Endothelial cell of umbilical vein (primary cell): ENCODE measurements around the gene EFCC1. TPM values are rescaled to one million over a fixed set of nuclear protein-coding genes. Genes with fewer than 3 reads are reported as not detected.

Source experiments
- BruUV-seq: library from RNA; stranded (reverse); fragments of 400-500 nt; replicated peaks from 2 replicates; lab custom pipeline; 2021; lab: Mats Ljungman, UMichigan
- CTCF ChIA-PET: fragments of 300-600, 350-600 bp; sonication (Branson Sonifier 250); formaldehyde crosslinking; loops from one replicate; lab custom pipeline; 2021; ENCODE audit warnings: antibody characterized with exemption, inconsistent platforms; lab: Charles Lee
- POLR2A ChIA-PET: fragments of 300-600, 350-600 bp; sonication (Branson Sonifier 250); formaldehyde crosslinking; loops from one replicate; lab custom pipeline; 2021; ENCODE audit warnings: antibody characterized with exemption, inconsistent platforms; lab: Charles Lee
- DNase-seq: peaks from one replicate; pipeline ENCODE4 v3.0.0-alpha.2; 2011; ENCODE audit warnings: low read depth, low spot score
- FAIRE-seq: peaks from 2 replicates; lab custom pipeline; 2011; peaks lifted over from hg19 to GRCh38; lab: Jason Lieb, UNC
- H2AFZ ChIP-seq: 2 replicates; pipeline ENCODE4 v1.6.0; 2012; ENCODE audit warnings: low read depth, low read length, control low read depth, inconsistent platforms
- H3K27ac ChIP-seq: 2 replicates; pipeline ENCODE4 v1.5.1; 2011; ENCODE audit warnings: low read depth, mild to moderate bottlenecking, control low read depth, low read length, moderate library complexity; ENCODE audit not compliant: insufficient read depth
- H3K27me3 ChIP-seq, 2 experiments: 2 replicates each; pipeline versions ENCODE4 v1.6.0 to v1.6.1; 2011; ENCODE audit warnings: low read length in 2 of 2, mixed read lengths in 1 of 2; ENCODE audit not compliant: control insufficient read depth in 2 of 2, insufficient read depth in 2 of 2
- H3K36me3 ChIP-seq, 2 experiments: 2 replicates in 1 of 2; 3 replicates in 1 of 2; pipeline ENCODE4 v1.5.1; 2011; ENCODE audit warnings: low read length in 2 of 2, mild to moderate bottlenecking in 1 of 2, moderate library complexity in 1 of 2; ENCODE audit not compliant: control insufficient read depth in 2 of 2, insufficient read depth in 2 of 2; ENCODE audit errors: extremely low read depth in 1 of 2
- H3K4me1 ChIP-seq: 3 replicates; pipeline ENCODE4 v1.5.1; 2011; ENCODE audit warnings: mild to moderate bottlenecking, low read length; ENCODE audit not compliant: control insufficient read depth, insufficient read depth; ENCODE audit errors: extremely low read depth
- H3K4me2 ChIP-seq: 2 replicates; pipeline ENCODE4 v1.6.1; 2011; ENCODE audit warnings: low read length, control low read depth, mixed read lengths; ENCODE audit not compliant: insufficient read depth
- H3K4me3 ChIP-seq, 3 experiments: fragments of 200-600 bp in 1 of 3; sonication (generic), shearing (Covaris generic) in 1 of 3; replicated peaks in 1 of 3; 2 replicates each; pipeline ENCODE4 v1.5.1; 2011 to 2016; ENCODE audit warnings: control low read depth in 3 of 3, low read length in 3 of 3, mild to moderate bottlenecking in 2 of 3, inconsistent platforms in 1 of 3, low read depth in 1 of 3, moderate library complexity in 1 of 3; ENCODE audit not compliant: insufficient read depth in 1 of 3
- H3K79me2 ChIP-seq: 2 replicates; pipeline ENCODE4 v1.6.0; 2012; ENCODE audit warnings: low read length, inconsistent platforms; ENCODE audit not compliant: control insufficient read depth, insufficient read depth
- H3K9ac ChIP-seq: replicated peaks from 2 replicates; pipeline ENCODE3; 2011; ENCODE audit warnings: low read length, control low read depth; ENCODE audit not compliant: insufficient read depth; ENCODE audit errors: extremely low read depth
- H3K9me1 ChIP-seq: replicated peaks from 3 replicates; pipeline ENCODE4 v1.6.0; 2011; ENCODE audit warnings: mild to moderate bottlenecking, low read length; ENCODE audit not compliant: control insufficient read depth, insufficient read depth; ENCODE audit errors: extremely low read depth
- H3K9me3 ChIP-seq: replicated peaks from 2 replicates; pipeline ENCODE4 v1.5.1; 2012; ENCODE audit warnings: low read length, inconsistent platforms; ENCODE audit not compliant: control insufficient read depth, insufficient read depth
- H4K20me1 ChIP-seq: replicated peaks from 2 replicates; pipeline ENCODE3; 2011; ENCODE audit warnings: mild to moderate bottlenecking, low read length; ENCODE audit not compliant: control insufficient read depth, insufficient read depth; ENCODE audit errors: extremely low read depth
- CTCF ChIP-seq, 2 donors: IDR thresholded peaks; 1 replicate in 1 of 2; 2 replicates in 1 of 2; pipeline ENCODE4 v1.5.1; 2011; ENCODE audit warnings: low read length in 2 of 2, mild to moderate bottlenecking in 2 of 2, moderate library complexity in 2 of 2, control low read depth in 1 of 2, inconsistent platforms in 1 of 2, low read depth in 1 of 2; ENCODE audit not compliant: insufficient read depth in 1 of 2; ENCODE audit errors: extremely low read depth in 1 of 2
- EZH2 ChIP-seq: IDR thresholded peaks from 2 replicates; pipeline ENCODE4 v1.6.1; 2012; ENCODE audit warnings: borderline replicate concordance, low read depth, mild to moderate bottlenecking, moderate library complexity, low read length, inconsistent platforms; ENCODE audit not compliant: severe bottlenecking
- FOS ChIP-seq: IDR thresholded peaks from 2 replicates; pipeline ENCODE4 v1.6.1; 2011; ENCODE audit warnings: mild to moderate bottlenecking, low read length, moderate library complexity, borderline replicate concordance; ENCODE audit not compliant: insufficient read depth
- GATA2 ChIP-seq: IDR thresholded peaks from 2 replicates; pipeline ENCODE4 v1.7.0; 2011; ENCODE audit warnings: low read depth, mild to moderate bottlenecking, moderate library complexity, mixed read lengths, low read length; ENCODE audit not compliant: insufficient read length, insufficient read depth
- JUN ChIP-seq: IDR thresholded peaks from 2 replicates; pipeline ENCODE4 v1.6.1; 2011; ENCODE audit warnings: borderline replicate concordance, low read depth; ENCODE audit not compliant: insufficient read length, insufficient read depth
- MYC ChIP-seq: IDR thresholded peaks from one replicate; pipeline ENCODE4 v1.6.1; 2011; ENCODE audit warnings: mild to moderate bottlenecking, low read depth, low read length
- POLR2A ChIP-seq: IDR thresholded peaks from 2 replicates; pipeline ENCODE4 v1.6.1; 2012; ENCODE audit warnings: low read depth, mild to moderate bottlenecking, control low read depth, low read length
- POLR2AphosphoS5 ChIP-seq: IDR thresholded peaks from 2 replicates; pipeline ENCODE4 v1.6.1; 2012; ENCODE audit warnings: low read depth, mild to moderate bottlenecking, control low read depth, low read length, moderate library complexity; ENCODE audit not compliant: insufficient read depth
- dilution Hi-C: fragments of 300-500 bp; cut with MboI; formaldehyde crosslinking; loops from one replicate; pipeline ENCODE4 v1.15.0; 2019; ENCODE audit warnings: low sequenced_read_pairs; ENCODE audit not compliant: extremely low pct_ligation_motif_present
- intact Hi-C: fragments of 100-400 bp; cut with micrococcal nuclease; formaldehyde crosslinking; loops from one replicate; pipeline ENCODE4 v1.10.0; 2022
- polyA plus RNA-seq, 4 experiments: library from polyadenylated mRNA; depleted of rRNA in 3 of 4; stranded (reverse) in 3 of 4; unstranded in 1 of 4; fragments of >200 nt; gene quantifications; 2 replicates each; pipeline versions ENCODE4 v1.2.1 to v1.2.3, GENCODE V29; 2011 to 2012; ENCODE audit warnings: missing spikeins in 1 of 4
- total RNA-seq: library from RNA; stranded (reverse); gene quantifications from 2 replicates; pipeline ENCODE4 v1.2.3, GENCODE V29; 2021
- TF ChIP-seq, protein P1 (sequence below): IDR thresholded peaks from 2 replicates; pipeline ENCODE4 v1.6.1; 2011; ENCODE audit not compliant: insufficient read depth, insufficient read length

Gene EFCC1
- total and polyA plus RNA-seq, 2 donors (not counting 3 experiments of a cell fraction or from before 2014, with no cell fraction given) = 0.73 to 1.3 TPM

GRCh38 chr3:129018751-129019150 is 17.6 kb downstream of the EFCC1 start:
- DNase-seq (no peak), FAIRE-seq (no peak)
- dilution Hi-C loops (no loop called here), intact Hi-C loops (no loop called here)
- ChIA-PET CTCF (interaction anchor here (5.0 kb wide), 1 partner anchor 48 kb away, joined by 34 read pairs; no protein-coding TSS in a partner anchor), POLR2A (no interaction called here)
- no TSS peak for BruUV-seq
- no peaks in the 10 kb centered on the region for H3K9me3 ChIP-seq
- H3K27ac ChIP-seq = no peak overlapping the region
- H2AFZ ChIP-seq = no peak overlapping the region
- no peaks in the 10 kb centered on the region for H3K36me3 ChIP-seq
- peaks cover 33% of the 10 kb centered on the region for H3K4me1 ChIP-seq
- H3K4me2 ChIP-seq = no peak overlapping the region
- H4K20me1 ChIP-seq = no peaks in the 10 kb centered on the region
- TF ChIP-seq CTCF (IDR thresholded peaks at IDR 0.05; ENCODE audit: extremely low read depth in 1 of 2, insufficient read depth in 1 of 2, low read depth in 1 of 2, low read length in 2 of 2) = no peak
- no peak for TF ChIP-seq MYC
- no peak for TF ChIP-seq EZH2
- TF ChIP-seq, protein P1, sequence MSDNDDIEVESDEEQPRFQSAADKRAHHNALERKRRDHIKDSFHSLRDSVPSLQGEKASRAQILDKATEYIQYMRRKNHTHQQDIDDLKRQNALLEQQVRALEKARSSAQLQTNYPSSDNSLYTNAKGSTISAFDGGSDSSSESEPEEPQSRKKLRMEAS = no peak
- no peak for TF ChIP-seq FOS
- no peak for TF ChIP-seq JUN
- TF ChIP-seq POLR2A = no peak
- no peak for TF ChIP-seq POLR2AphosphoS5
- no peak for TF ChIP-seq GATA2
- no peaks in the 10 kb centered on the region for H3K9me1 ChIP-seq
- no peaks in the 10 kb centered on the region for H3K27me3 ChIP-seq
- H3K9ac ChIP-seq = no peak overlapping the region
- no peak overlapping the region for H3K4me3 ChIP-seq
- H3K79me2 ChIP-seq = no peaks in the 10 kb centered on the region
